Breast epithelium (tissue), 4 donors: ENCODE measurements around the gene CRAMP1. TPM values are rescaled to one million over a fixed set of nuclear protein-coding genes. Genes with fewer than 3 reads are reported as not detected.

ENCODE experiments used
- DNase-seq, 2 donors: peaks; one replicate each; pipeline ENCODE4 v3.0.0-alpha.2; 2019; ENCODE audit warnings: low spot score in 2 of 2
- H3K27ac ChIP-seq, 2 donors: fragments of 200-600 bp; sonication (generic) in 1 of 2; one replicate each; pipeline ENCODE4 v1.5.1; 2016 to 2019; ENCODE audit warnings: mild to moderate bottlenecking in 1 of 2
- H3K27me3 ChIP-seq, 2 donors: fragments of 200-600 bp; sonication (generic) in 1 of 2; one replicate each; pipeline versions ENCODE4 v1.5.1 to v1.6.0; 2017 to 2019; ENCODE audit warnings: control low read depth in 1 of 2, mild to moderate bottlenecking in 1 of 2
- H3K36me3 ChIP-seq: fragments of 200-600 bp; one replicate; pipeline ENCODE4 v1.5.1; 2019
- H3K4me1 ChIP-seq, 2 donors: fragments of 200-600 bp; sonication (generic); one replicate each; pipeline ENCODE4 v1.5.1; 2016 to 2019; ENCODE audit warnings: control low read depth in 1 of 2
- H3K4me3 ChIP-seq, 3 donors: fragments of 200-600 bp; sonication (generic); 1 replicate in 2 of 3; 2 replicates in 1 of 3; pipeline ENCODE4 v1.5.1; 2016 to 2019; ENCODE audit warnings: mild to moderate bottlenecking in 3 of 3, moderate library complexity in 2 of 3
- H3K9me3 ChIP-seq, 2 donors: fragments of 200-600 bp; sonication (generic) in 1 of 2; one replicate each; pipeline ENCODE4 v1.5.1; 2016 to 2019; ENCODE audit warnings: control low read depth in 1 of 2
- CTCF ChIP-seq, 3 donors: fragments of 450-650 bp; IDR thresholded peaks; one replicate each; pipeline ENCODE4 v1.5.1; 2016 to 2017; ENCODE audit warnings: antibody characterized with exemption in 3 of 3, mild to moderate bottlenecking in 3 of 3, moderate library complexity in 3 of 3
- POLR2A ChIP-seq: fragments of 450-650 bp; IDR thresholded peaks from one replicate; pipeline ENCODE4 v1.6.1; 2016; ENCODE audit warnings: antibody characterized with exemption, mild to moderate bottlenecking, moderate library complexity
- POLR2AphosphoS5 ChIP-seq, 3 donors: sonication (generic); formaldehyde crosslinking; IDR thresholded peaks; one replicate each; pipeline ENCODE4 v1.6.1; 2017; ENCODE audit warnings: antibody characterized with exemption in 3 of 3
- intact Hi-C: fragments of 100-400 bp; cut with DNase I; formaldehyde crosslinking; loops from one replicate; pipeline ENCODE4 v1.15.1; 2023; ENCODE audit warnings: low total_unique reads
- total RNA-seq, 3 donors: library from RNA; depleted of rRNA; stranded (reverse); fragments of >200 nt; gene quantifications; one replicate each; pipeline ENCODE4 v1.1.0, GENCODE V29; 2016

Gene CRAMP1
- total RNA-seq, 3 donors from 2014 or later, result 9.6 to 13.8 (median 10.8) TPM

DNA sequence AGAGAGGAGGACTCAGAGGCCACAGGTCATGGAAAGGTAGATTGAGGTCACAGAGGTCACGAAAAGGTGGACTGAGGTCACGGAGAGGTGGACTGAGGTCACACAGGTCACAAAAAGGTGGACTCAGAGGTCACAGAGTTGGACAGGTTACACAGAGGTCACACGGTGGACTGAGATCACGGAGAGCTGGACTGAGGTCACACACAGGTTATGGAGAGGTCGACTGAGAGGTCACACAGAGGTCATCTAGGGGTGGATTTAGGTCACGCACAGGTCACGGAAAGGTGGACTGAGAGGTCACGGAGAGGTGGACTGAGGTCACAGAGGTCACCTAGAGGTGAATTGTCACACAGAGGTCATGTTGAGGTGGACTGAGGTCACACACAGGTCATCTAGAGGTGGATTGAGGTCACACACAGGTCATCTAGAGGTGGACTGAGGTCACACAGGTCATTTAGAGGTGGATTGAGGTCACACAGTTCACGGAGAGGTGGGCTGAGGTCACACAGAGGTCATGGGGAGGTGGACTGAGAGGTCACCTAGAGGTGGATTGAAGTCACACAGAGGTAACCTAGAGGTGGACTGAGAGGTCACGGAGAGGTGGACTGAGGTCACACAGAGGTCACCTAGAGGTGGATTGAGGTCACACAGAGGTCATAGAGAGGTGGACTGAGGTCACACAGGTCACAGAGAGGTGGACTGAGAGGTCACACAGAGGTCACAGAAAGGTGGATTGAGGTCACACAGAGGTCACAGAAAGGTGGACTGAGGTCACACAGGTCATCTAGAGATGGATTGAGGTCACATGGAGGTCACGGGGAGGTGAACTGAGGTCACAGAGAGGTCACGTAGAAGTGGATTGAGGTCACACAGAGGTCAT lies 39.2 kb downstream of the CRAMP1 start:
- Histone ChIP-seq H3K4me1 (peaks cover 0 to 8% of the 10 kb centered on the region in 2 donors), H3K9me3 (no peaks in the 10 kb centered on the region), H3K27ac (peak overlapping the region in 1 of 2 donors; percentile 33), H3K4me3 (no peak overlapping the region), H3K27me3 (no peaks in the 10 kb centered on the region), H3K36me3 (peaks cover 3% of the 10 kb centered on the region)
- intact Hi-C loops, result no loop called here
- TF ChIP-seq POLR2A, result no peak
- no peak for TF ChIP-seq POLR2AphosphoS5 (IDR thresholded peaks at IDR 0.05)
- no peak for DNase-seq

DNA sequence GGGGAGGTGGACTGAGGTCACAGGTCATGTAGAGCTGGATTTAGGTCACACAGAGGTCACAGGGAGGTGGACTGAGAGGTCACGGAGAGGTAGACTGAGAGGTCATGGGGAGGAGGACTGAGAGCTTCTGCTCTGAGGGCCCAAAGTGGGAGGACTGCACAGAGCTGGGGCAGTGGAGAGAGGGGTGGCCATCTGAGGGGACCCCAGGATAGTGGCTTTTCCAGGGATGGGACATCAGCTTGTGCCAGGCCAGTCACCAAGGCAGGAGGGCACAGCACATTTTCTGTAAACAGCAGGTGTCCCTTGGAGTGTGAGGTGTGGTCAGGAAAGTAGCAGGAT lies 39.8 kb downstream of the CRAMP1 start:
- H3K4me3 ChIP-seq, result no peak overlapping the region
- peaks cover 3% of the 10 kb centered on the region for H3K36me3 ChIP-seq
- no peak overlapping the region for H3K27ac ChIP-seq
- no peak for TF ChIP-seq POLR2AphosphoS5 (IDR thresholded peaks at IDR 0.05)
- H3K4me1 ChIP-seq, result peaks cover 0 to 8% of the 10 kb centered on the region in 2 donors
- H3K9me3 ChIP-seq, result no peaks in the 10 kb centered on the region
- DNase-seq, result no peak
- no peaks in the 10 kb centered on the region for H3K27me3 ChIP-seq
- intact Hi-C loops, result no loop called here

DNA sequence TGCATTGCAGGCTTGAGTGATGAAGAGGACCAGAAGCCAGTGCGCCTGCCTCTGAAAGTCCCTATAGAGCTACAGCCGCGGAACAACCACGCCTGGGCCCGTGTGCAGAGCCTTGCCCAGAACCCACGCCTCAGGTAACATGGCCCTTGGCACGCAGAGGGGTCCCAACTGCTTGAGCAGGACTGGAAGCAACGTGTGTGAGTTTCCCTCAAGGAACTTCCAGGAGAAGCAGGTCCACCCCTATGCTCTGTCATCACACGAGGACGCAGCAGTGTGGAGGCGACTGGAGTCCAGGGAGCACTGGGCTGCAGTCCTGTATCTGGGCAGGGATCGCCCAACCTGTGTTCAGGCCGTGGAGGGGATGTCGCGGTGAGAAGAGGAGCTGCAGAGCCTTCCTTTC lies 40.9 kb downstream of the CRAMP1 start:
- H3K36me3 ChIP-seq, result peaks cover 3% of the 10 kb centered on the region
- H3K4me1 ChIP-seq, result peaks cover 0 to 8% of the 10 kb centered on the region in 2 donors
- no peaks in the 10 kb centered on the region for H3K27me3 ChIP-seq
- intact Hi-C loops, result no loop called here
- H3K4me3 ChIP-seq, result no peak overlapping the region
- no peak overlapping the region for H3K27ac ChIP-seq
- DNase-seq, result no peak
- no peaks in the 10 kb centered on the region for H3K9me3 ChIP-seq
- TF ChIP-seq POLR2A, result no peak
- no peak for TF ChIP-seq POLR2AphosphoS5 (IDR thresholded peaks at IDR 0.05)
- TF ChIP-seq CTCF (IDR thresholded peaks at IDR 0.05), result no peak

DNA sequence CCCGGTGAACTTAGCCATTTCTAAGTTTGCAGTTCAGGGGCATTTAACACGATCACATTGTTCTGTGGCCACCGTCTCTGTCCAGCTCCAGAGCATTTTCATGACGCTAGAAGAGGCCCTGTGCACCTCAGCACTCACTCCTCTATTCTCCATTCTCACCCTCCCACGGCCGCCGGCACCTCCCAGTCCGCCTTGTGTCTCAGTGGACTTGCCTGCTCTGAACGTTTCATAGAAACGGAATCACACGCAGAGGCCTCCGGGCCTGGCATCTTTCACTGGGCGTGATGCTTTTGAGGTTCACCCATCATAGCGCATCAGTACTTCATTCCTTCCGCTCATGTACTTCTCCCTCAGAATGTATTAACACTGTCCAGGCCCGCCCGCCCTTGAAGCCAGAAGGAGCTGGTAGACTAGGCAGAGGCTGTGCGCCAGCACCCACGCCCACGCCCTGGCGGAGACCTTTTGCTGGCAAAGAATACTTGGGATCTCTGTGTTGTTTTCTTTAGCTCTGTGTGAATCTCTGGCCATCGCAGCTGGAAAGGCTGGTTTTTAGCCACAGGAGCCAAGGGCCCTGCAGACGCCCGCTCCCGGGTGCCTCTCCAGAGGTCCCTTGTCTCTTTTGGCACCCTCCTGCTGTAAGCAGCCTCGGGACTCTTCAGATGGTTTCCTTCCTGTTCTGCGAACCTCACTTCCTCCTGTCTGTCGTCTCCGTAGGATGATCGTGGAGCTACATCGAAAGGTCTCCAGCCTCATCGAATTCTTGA lies 42.5 kb downstream of the CRAMP1 start:
- Histone ChIP-seq H3K9me3 (no peaks in the 10 kb centered on the region), H3K36me3 (peaks cover 3% of the 10 kb centered on the region), H3K4me3 (peak overlapping the region in 2 of 3 donors; percentile 11 to 20), H3K27me3 (no peaks in the 10 kb centered on the region), H3K4me1 (peaks cover 0 to 8% of the 10 kb centered on the region in 2 donors), H3K27ac (peak overlapping the region; percentile 19 to 62)
- DNase-seq, result peak in 1 of 2 donors; percentile 72
- TF ChIP-seq POLR2A (no peak), CTCF (IDR thresholded peaks at IDR 0.05) (no peak), POLR2AphosphoS5 (IDR thresholded peaks at IDR 0.05) (no peak)
- intact Hi-C loops, result no loop called here

DNA sequence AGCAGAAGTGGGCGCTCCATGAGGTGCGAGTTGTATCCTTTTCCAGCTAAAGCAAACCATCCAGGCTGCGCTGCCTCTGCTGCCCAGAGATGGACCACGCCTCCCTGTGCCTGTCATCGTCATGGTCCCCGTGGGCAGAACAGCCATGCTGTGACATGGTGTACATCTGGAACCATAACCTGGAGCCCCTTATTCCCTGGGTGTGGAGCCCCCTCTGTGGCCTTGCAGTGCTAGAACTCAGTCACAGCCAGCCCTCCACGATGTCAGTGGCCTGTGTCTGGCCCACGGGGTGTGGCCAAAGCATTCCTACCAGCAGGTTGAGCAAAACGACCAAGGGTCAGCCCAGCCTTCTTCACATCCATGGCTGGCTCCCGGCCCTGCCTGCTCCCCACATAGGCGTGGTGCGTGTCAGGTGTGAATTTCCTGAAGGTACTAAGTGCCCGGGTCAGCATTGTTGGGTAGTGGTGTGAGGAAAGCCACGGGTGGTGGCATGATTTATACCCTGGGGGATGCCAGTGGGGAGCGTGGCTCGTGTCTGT lies 43.2 kb downstream of the CRAMP1 start:
- no peaks in the 10 kb centered on the region for H3K27me3 ChIP-seq
- peaks cover 0 to 8% of the 10 kb centered on the region in 2 donors for H3K4me1 ChIP-seq
- H3K4me3 ChIP-seq, result peak overlapping the region in 2 of 3 donors; percentile 11 to 20
- TF ChIP-seq CTCF (IDR thresholded peaks at IDR 0.05) (no peak), POLR2AphosphoS5 (IDR thresholded peaks at IDR 0.05) (no peak), POLR2A (no peak)
- no peak for DNase-seq
- peak overlapping the region in 1 of 2 donors; percentile 62 for H3K27ac ChIP-seq
- intact Hi-C loops, result no loop called here
- peaks cover 3% of the 10 kb centered on the region for H3K36me3 ChIP-seq
- no peaks in the 10 kb centered on the region for H3K9me3 ChIP-seq
